GM18517 (cell line): ENCODE measurements around the gene SPATA31C2.
"Not testable (repeated sequence)": the region's sequence is repeated elsewhere in the genome, so short reads cannot be mapped to it uniquely, and the experiment has no call there.

Experiments
- ATAC-seq: cut with Tn5 transposase; IDR thresholded peaks from one replicate; pipeline ENCODE4 v1.9.1; 2021; ENCODE audit warnings: mild to moderate bottlenecking, moderate library complexity; ENCODE audit not compliant: unreplicated experiment

The SPATA31C2 gene

DNA sequence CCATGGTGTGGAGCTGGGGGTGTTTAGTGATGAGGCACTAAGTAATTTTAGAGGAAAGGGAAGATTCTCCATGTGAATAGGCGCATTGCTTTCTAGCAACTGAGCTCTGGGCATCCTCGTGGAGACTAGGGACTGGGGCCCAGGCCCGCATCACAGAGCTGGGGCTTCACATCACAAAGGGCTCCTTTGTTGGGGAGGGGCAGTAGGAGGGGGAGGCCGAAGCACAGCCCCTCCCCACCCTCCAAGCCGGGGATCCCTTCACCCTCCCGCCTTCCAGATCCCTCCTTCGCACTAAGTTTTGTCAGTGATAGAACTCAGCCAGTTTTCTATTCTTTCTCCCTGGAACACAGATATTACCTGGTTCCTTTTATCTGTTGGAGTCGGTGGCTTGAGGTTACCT, at the start of gene SPATA31C2:
Gene SPATA31C2, minus strand, starts transcription at position 101 of the 400 bp plus-strand sequence. Its CDS starts 29 bp downstream, at position 72.
- ATAC-seq: not testable (repeated sequence)

DNA sequence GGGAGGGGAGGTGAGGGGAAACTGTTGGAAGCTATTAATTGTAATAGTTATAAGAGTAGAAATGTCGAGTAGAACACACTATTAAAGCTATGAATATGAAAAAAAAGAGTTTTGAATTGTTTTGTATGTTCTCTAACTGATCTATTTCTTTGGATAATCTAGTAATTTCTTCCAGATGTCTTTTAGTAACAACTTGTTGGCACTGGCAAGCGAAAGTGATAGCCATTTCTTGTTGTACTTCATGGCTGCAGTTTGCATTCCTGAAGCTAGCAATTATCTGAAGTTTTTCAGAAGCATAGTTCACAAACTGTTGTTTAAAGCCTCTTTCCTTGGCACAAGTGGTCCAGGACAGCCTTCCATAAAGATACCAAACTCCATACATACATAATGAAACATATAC, 49.4 kb upstream of the SPATA31C2 start:
- ATAC-seq: no peak

DNA sequence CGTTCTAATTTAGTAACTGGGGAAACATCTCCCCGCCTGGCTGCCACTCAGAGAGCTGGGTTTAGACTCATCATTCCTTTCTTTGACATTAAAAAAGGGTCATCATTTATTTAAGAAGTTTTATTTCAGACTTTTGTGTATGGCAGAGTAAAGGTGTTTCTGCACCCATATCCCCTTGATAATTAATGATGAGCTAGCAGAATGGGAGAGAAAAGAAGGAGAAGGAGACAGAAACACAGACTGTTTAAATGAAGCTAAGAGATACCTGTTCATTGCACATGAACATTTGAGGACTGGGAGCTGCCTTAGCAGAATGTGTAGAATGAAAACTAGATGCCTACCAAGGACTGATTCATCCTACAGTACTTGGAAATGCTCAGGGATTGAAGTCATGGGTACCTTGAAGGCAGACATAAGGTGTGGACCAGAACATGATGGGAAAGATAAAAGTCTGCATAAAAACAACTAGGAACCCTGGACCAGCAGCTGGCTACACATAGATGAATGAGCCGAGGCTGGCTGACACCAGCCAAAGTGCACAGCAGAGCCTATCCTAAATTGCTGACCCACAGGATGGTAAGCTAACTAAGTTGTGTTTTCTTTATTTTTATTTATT, 48.3 kb upstream of the SPATA31C2 start:
- no peak for ATAC-seq

DNA sequence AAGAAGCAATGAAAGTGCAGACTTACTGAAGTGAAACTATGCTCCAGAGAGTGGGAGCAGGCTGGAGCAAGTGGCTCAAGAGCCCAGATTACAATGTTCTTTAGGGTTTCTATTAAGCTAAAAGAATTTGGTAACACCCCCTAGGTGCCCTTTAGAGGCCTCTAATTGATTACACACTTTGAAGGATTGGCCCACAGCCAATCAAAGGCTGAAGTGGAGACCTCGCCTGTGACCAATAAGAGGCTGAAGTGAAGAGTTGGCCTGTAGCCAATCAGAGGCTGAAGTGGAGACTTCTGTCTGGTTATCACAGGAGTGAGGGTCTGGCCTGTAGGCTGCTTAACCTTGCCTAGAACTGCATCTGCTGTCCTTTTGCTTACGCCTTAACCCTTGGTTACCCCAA, 46.7 kb upstream of the SPATA31C2 start:
- ATAC-seq: no peak

DNA sequence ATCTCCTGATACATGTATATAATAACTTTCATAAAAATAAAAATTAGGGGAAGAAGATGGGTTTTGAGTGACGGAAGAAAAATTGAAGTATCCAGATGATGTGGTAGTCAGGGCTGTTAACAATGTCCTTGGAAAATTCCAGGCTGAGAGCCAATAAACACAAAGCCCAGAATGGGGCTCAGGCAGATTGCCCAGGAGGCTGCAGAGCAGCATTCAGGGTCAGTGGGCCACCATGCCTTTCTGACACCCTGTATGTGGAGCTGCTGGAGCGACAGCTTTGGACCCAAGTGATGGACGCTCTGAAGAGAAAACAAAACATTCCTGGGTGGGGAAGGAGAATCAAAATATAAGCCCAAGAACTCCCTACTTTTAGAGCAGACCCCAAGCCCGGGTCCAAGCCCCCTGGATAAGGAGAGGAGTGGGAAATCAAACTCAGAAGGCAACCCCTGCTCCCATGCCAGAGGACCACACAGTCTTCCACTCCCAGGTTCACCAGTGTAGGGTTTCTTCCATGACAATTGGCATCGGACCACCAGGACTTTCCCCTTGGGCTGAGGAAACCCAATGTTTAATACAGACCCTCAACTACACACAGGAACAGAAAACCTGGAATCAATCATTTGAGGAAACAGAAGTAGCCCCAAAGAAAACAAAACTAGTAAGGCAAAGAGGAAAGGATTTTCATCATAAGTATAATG, 45.7 kb upstream of the SPATA31C2 start:
- no peak for ATAC-seq

DNA sequence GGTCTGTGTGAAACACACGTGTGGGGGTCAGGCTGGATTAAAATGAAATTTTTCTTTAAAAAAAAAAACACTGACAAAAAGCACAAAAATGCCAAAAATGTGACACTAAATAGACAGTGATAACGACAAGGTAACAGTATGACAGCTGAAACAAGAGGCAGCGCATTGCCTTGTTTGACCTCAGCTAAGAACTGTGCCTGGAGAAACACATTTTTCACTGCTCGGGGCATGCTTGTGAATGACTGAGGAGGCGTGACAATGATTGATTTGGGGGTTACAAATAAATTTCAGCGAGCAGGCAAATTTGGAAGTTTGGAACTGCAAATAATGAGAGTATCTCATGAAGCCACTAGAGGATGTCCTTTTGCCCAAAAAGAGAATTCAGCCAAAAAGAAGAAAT, 44.2 kb upstream of the SPATA31C2 start:
- no peak for ATAC-seq

DNA sequence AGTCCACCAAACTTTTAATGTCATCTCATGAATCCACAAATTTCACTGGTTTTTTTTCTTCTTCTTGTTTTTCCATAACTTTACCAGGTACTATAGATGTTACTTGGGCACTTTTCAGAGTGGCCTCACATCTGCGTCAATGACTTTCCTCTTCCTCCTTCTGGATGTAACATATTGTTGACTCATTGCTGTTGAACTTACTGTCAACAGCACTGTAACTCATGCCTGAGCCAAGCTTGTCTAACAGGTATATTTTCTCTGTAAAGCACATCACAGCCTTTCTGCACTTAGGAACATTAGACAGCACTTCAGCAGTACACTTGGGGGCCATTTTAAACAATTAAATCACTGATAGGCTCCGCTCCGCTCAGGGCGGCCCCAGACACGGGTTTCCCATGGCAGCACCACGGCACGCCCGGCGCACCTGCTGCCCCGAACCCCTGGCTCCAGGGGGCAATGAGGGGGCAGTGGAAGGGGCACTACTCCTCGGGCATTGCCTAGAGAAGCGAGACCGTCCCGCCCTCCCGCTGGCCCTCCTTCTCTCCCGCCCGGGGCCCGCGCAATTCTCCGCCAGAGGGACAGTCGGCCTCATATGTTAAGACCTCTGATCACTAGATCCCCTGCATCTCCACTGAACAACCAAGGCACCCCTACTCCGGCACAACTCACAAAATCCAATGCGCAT, 41.9 kb upstream of the SPATA31C2 start:
- no peak for ATAC-seq

DNA sequence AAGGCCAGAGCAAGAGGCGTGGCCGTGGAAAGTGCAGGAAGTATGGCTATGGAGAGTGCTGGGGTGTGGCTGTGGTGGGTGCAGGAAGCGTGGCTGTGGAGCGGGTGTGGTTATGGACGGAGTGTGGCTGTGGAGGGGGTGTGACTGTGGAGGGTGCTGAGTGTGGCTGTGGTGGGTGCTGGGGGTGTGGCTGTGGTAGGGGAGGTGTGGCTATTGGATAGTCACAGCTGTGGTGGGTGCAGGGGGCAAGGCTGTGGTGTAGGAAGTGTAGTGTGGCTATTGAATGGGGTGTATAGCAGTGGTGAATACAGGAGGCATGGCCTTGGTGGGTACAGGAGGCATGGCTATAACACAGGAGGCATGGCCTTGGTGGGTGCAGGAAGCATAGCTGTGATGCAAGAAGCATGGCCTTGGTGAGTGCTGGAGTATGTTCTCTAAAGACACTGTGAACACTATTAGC, 40.8 kb upstream of the SPATA31C2 start:
- no peak for ATAC-seq

DNA sequence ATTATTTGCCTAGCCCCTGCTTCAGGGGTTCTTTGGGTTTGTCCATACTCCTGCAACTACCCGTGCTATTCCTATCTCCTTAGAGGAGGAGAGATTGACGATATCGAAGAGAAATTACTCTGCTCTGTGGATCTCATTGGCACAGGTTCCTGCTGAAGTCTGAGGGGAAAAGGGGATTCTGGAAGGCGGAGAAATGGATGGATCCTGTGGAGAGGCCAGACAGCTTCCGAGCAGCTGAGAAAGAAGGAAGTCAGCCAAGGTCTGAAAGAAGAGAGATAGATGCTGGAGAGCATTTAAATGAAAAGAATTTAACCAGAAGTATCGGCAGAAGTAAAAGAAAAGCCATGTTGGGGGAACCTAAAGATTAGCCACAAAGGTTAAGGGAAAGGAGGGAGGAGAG, 40.4 kb upstream of the SPATA31C2 start:
- ATAC-seq: no peak

DNA sequence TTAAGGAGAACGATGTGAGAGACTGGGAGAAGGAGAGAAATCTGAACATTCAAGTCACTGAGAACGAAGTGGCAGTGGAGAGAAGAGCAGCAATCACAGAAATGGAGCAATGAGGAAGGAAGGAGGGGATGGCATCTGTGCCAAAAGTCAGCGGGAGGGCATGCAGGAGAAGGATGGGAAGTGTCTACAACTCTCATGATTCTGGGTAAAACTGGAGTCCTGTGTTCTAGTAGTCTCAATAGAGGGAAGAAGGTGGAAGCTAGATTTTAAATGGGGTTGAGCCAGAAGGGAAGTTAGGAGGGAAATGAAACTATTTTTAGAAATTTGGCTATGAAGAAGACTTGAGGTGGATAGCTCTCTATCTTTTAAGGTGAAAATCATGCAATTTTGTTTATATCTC, 39.1 kb upstream of the SPATA31C2 start:
- no peak for ATAC-seq

DNA sequence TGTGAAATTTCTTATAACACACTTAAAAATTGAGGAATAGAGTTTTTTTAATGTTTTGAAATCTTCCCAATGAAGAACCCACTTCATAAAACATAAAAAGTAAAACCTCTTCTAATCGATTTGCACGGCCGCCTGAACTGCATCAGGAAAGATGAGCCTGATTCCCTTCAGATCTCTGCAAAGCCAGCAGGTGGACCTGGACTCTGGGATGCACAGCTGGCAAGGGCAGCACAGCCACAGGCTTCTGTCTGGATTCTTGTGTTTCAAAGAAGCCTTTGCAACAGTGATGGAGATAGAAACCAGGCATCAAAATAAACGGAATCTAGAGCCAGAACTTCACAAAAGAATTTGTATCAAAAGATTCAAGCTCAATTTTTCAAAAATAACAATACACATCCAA, 36.0 kb upstream of the SPATA31C2 start:
- ATAC-seq: no peak

DNA sequence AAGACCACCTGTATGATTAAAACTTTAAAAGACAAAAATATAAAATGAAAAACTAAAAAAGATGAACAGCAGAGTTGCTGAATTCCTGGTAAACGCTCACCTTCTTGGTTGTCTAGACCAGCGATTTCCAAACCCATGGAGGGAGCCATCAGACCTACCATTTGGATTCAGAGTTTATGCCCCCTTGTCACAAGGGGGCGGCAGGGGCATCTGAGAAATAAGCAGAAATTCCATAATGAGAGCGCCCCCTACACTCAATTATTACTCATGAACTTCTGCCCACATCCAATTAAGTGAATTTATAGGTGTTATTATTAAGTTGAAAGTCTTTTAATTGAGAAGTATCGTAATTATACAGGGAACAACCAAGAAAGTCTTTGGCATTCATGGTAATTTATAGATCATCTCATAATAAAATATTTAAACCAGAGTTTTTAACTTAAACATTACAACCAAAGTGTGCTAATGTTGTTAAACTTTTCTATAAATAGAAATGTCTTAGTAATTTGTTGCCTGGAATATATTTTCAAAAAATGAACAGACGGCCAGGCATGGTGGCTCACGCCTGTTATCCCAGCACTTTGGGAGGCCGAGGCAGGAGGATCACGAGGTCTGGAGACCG, 35.2 kb upstream of the SPATA31C2 start:
- ATAC-seq: no peak

DNA sequence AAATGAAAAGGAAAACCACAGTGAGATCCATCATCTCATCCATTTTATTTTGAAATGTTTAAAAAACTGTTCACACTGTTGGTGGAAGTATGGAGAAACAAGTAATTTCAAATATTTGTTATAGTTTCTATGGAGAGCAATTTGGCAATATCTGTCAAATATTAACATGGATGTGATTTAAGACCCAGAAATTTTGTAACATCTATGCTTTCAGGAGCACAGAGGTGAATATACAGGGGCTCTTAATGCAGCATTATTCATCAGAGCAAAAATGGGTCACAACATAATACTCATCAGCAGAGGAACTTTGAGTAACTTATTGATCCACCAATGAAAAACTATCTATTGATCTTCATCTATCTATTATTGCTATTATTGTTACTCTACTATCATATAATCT, 31.4 kb upstream of the SPATA31C2 start:
- ATAC-seq: no peak

DNA sequence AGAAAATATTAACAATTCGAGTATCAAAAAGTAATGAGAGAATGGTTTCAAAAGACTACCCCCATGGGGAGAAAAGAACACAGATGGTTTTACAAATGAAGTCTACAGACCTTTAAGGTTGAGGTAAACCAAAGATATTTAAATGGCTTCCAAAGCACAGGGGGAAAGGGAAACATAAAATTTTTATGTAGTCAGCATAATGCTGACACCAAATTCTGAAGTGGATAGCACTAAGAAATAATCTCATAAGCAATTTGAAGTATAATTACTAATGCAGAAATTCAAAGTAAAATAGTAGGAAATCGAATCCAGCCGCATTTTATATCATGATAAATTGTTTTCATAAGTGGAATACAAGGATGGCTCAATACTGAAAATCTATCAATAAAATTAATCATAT, 30.3 kb upstream of the SPATA31C2 start:
- ATAC-seq: no peak

DNA sequence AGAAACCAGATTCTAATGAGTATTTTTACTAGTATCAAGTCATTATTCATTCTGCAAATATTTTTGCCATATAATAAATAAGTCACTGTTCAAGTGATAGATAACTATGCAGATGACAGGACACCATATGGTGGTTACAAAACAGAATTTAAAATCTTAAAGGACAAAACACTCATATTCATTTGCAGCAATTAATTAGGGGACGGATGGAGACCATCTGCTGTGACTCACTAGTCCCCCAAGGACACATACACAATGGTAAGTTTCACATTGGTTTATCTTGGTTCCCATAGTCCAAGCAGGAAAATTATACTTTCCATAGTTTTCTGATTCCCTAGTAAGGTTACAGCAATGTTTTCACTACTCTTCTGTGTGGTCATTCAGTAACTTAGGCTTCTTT, 28.4 kb upstream of the SPATA31C2 start:
- no peak for ATAC-seq

DNA sequence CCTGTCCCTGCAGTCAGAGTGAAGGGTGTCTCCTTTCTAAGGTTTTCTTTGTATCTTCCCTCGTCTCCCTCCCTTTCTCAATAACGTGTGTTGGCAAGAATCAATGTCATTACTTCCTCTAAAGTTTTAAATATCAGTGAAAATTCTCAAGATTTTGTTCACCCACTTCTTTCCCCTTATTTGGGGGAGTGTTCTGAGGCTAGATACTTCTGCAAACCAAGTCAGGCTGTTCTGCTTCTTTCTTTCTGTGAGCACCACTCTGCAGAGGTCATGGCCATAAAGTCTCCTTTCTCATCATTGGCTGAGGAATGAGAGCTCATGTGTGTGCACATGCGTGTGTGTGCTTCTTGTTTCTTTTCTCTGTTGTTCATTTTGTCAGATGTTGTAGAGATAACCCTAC, 26.6 kb upstream of the SPATA31C2 start:
- no peak for ATAC-seq

DNA sequence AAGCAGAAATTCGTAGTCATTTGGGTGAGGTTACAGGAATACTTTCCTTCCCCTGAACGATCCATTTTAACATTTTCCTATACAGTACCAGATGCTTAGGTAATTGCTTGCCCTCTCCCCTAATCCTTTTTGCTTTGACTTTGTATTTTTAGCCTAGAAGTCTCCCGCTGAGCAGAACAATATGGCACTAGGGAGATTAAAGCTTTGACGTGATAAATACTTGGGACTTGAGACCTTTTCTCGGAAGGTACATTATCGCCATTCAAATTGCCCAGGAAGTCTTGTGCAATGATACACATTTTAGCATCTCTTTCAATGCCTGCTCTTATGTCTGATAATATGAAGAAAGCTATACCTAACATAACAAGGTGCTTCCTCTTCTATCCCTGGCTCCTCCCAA, 22.9 kb upstream of the SPATA31C2 start:
- ATAC-seq: no peak

DNA sequence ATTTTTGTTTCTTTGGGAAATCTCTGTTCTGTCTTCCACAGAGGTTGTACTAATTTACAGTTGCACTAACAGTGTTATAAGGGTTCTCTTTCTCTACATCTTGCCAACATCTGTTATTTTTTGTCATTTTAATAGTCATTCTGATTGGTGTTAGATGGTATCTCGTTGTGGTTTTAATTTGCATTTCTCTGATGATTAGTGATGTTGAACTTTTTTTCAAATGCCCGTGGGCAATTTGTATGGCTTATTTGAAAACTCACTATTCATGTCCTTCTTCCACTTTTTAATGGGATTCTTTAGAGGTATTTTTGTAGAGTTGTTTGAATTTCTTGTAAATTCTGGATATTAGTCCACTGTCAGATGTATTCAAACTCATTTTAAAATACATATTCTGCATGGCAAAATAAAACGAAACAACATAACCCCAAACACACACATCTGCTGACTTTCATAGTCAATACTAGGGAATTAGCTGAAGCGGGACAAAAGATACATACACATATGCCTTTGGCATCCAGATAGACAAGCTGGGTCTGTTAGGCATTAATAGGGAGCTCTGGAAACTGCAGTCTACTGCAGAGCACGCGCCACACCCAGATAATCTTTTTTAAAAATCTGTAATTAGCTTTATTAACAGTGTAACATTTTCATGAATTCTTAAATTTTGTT, 5.8 kb upstream of the SPATA31C2 start:
- ATAC-seq: no peak

DNA sequence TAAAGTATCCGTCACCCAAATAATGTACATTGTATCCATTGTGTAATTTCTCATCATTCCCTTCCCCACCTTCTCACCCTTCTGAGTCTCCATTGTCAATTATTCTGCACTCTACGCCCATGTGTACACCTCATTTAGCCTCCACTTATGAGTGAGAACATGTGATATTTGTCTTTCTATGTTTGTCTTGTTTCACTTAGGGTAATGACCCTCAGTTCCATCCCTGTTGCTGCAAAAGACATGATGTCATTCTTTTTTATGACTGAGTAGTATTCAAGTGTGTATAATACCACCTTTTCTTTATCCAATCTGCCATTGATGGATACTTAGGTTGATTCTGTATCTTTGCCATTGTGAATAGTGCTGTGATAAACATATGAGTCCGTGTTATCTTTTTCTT, 4.9 kb upstream of the SPATA31C2 start:
- no peak for ATAC-seq

DNA sequence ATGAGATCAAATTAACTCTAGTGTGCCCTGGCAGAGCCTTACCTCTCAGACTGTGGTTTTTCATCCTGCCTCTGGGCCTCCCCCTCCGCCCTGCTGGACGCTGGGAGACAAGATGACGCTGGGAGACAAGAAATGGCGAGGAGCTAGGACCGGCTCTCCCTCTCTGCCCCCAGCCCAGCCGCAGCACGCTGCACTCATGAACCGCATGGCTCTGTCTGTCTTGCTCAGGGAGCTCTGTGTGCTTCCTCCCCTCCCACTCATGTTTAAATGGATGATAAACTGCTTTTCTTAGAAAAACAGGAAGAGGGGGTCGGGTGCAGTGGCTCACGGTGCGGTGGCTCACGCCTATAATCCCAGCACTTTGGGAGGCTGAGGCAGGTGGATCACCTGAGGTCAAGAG, 4.7 kb downstream of the SPATA31C2 start:
- not testable (repeated sequence) for ATAC-seq

DNA sequence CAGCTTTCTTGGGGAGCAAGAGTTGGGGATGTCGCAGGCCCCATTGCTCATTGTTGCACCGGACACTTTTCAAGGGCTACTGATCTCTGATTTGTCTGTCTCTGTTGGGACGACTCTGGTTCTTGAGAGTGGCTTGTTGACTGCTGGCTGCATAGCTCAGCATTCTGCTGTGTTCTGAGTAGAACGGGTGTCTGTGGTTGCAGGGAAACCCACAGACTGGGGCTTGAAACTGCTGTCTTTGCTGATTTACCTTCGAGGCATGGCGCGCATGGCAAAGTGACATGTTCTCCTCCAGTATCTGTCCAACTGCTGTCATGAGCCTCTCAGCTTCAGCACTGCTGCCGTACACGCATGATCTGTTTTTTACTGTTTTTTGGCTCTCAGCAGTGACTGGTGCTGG, 8.7 kb downstream of the SPATA31C2 start:
- not testable (repeated sequence) for ATAC-seq
